ENCODE measurements around the gene DACT2.

- TF ChIP-seq CTCF (conservative IDR thresholded peaks at IDR 0.05) = no peak
- TF ChIP-seq ZFX (IDR thresholded peaks at IDR 0.05) = no peak
These were observed 18.5 kb downstream of the DACT2 start for GRCh38 chr6:168300975-168301647.

Data from C4-2B (cell line).